ENCODE results near the gene PRKCSH. TPM values are rescaled to one million over a fixed set of nuclear protein-coding genes. Genes with fewer than 3 reads are reported as not detected.
"Not testable (repeated sequence)": the region's sequence is repeated elsewhere in the genome, so short reads cannot be mapped to it uniquely, and the experiment has no call there.

Gene PRKCSH
- total RNA-seq, 1 donor from 2014 or later = 120 TPM

- Histone ChIP-seq H3K9me3 (replicated peaks) (no peaks in the 10 kb centered on the region), H3K36me3 (peaks cover 39% of the 10 kb centered on the region), H3K4me3 (peak overlapping the region; percentile 23), H3K4me1 (no peaks in the 10 kb centered on the region), H3K27me3 (ENCODE audit: low read depth) (peaks cover 31% of the 10 kb centered on the region), H3K27ac (replicated peaks) (peak overlapping the region; percentile 61)
- no peak for TF ChIP-seq CTCF (IDR thresholded peaks at IDR 0.05; ENCODE audit: borderline replicate concordance)
- intact Hi-C loops (cut with micrococcal nuclease) = no loop called here
- no peak for DNase-seq
Measured at GRCh38 chr19:11451327-11451870, 16.0 kb downstream of the PRKCSH start.

GRCh38 chr19:11451871-11452619 is 16.6 kb downstream of the PRKCSH start:
- H3K4me3 ChIP-seq = peak overlapping the region; percentile 23
- no peak for TF ChIP-seq CTCF (IDR thresholded peaks at IDR 0.05; ENCODE audit: borderline replicate concordance)
- no peaks in the 10 kb centered on the region for H3K4me1 ChIP-seq
- no peaks in the 10 kb centered on the region for H3K9me3 ChIP-seq (replicated peaks)
- DNase-seq = no peak
- H3K36me3 ChIP-seq = peaks cover 36% of the 10 kb centered on the region
- H3K27me3 ChIP-seq (ENCODE audit: low read depth) = peaks cover 38% of the 10 kb centered on the region
- intact Hi-C loops (cut with micrococcal nuclease) = no loop called here
- peak overlapping the region; percentile 61 for H3K27ac ChIP-seq (replicated peaks)

GRCh38 chr19:11452620-11453310 is 17.3 kb downstream of the PRKCSH start:
- intact Hi-C loops (cut with micrococcal nuclease) = no loop called here
- no peak for DNase-seq

GRCh38 chr19:11453468-11454341 is 18.3 kb downstream of the PRKCSH start:
- DNase-seq = no peak
- H3K9me3 ChIP-seq (replicated peaks) = no peaks in the 10 kb centered on the region
- H3K36me3 ChIP-seq = peaks cover 20% of the 10 kb centered on the region
- no peaks in the 10 kb centered on the region for H3K4me1 ChIP-seq
- H3K27me3 ChIP-seq (ENCODE audit: low read depth) = peaks cover 54% of the 10 kb centered on the region
- TF ChIP-seq CTCF (IDR thresholded peaks at IDR 0.05; ENCODE audit: borderline replicate concordance) = peak; percentile 31
- no peak overlapping the region for H3K4me3 ChIP-seq
- no peak overlapping the region for H3K27ac ChIP-seq (replicated peaks)
- intact Hi-C loops (cut with micrococcal nuclease) = no loop called here

More at GRCh38 chr19:11452620-11453310, 17.3 kb downstream of the PRKCSH start:
- Histone ChIP-seq H3K4me3 (no peak overlapping the region), H3K27me3 (ENCODE audit: low read depth) (peaks cover 45% of the 10 kb centered on the region), H3K9me3 (replicated peaks) (no peaks in the 10 kb centered on the region), H3K4me1 (no peaks in the 10 kb centered on the region), H3K36me3 (peaks cover 29% of the 10 kb centered on the region), H3K27ac (replicated peaks) (no peak overlapping the region)
- TF ChIP-seq CTCF (IDR thresholded peaks at IDR 0.05; ENCODE audit: borderline replicate concordance) = no peak

- DNase-seq; H3K4me1 ChIP-seq; H3K4me3 ChIP-seq; intact Hi-C loops (cut with micrococcal nuclease); H3K9me3 ChIP-seq (replicated peaks); H3K36me3 ChIP-seq; H3K27ac ChIP-seq (replicated peaks): not testable (repeated sequence)
- peaks cover 69% of the 10 kb centered on the region for H3K27me3 ChIP-seq (ENCODE audit: low read depth)
Measured at GRCh38 chr19:11455233-11455554, 19.8 kb downstream of the PRKCSH start.

Measured in left ventricle myocardium inferior (tissue), 1 donor.